Neuronal stem cell (in vitro differentiated cells): ENCODE measurements around the gene PTPRJ.

Experiments
- DNase-seq: peaks from one replicate; pipeline ENCODE4 v3.0.0-alpha.2; 2013; ENCODE audit warnings: low spot score
- H2AFZ ChIP-seq: one replicate; pipeline ENCODE4 v1.6.1; 2013; ENCODE audit warnings: mild to moderate bottlenecking, low read length, inconsistent platforms
- H2AK5ac ChIP-seq: 2 replicates; pipeline ENCODE4 v1.6.1; 2013; ENCODE audit warnings: low read depth, mild to moderate bottlenecking, inconsistent platforms, low read length, moderate library complexity, mixed read lengths
- H2BK120ac ChIP-seq: 2 replicates; pipeline ENCODE4 v1.6.1; 2013; ENCODE audit warnings: low read depth, mild to moderate bottlenecking, inconsistent platforms, low read length, moderate library complexity, mixed read lengths
- H2BK12ac ChIP-seq: one replicate; pipeline ENCODE4 v1.6.1; 2013; ENCODE audit warnings: low read length, inconsistent platforms
- H2BK15ac ChIP-seq: 2 replicates; pipeline ENCODE4 v1.6.1; 2013; ENCODE audit warnings: mild to moderate bottlenecking, low read length, inconsistent platforms, mixed read lengths
- H2BK5ac ChIP-seq: one replicate; pipeline ENCODE4 v1.6.1; 2013; ENCODE audit warnings: inconsistent platforms, mild to moderate bottlenecking, low read length, moderate library complexity
- H3K14ac ChIP-seq: one replicate; pipeline ENCODE4 v1.6.1; 2013; ENCODE audit warnings: low read length, inconsistent platforms
- H3K18ac ChIP-seq: 2 replicates; pipeline ENCODE4 v1.6.1; 2013; ENCODE audit warnings: low read length, inconsistent platforms
- H3K23ac ChIP-seq: 2 replicates; pipeline ENCODE4 v1.6.1; 2013; ENCODE audit warnings: low read depth, mild to moderate bottlenecking, mixed read lengths, low read length, inconsistent platforms; ENCODE audit not compliant: poor library complexity
- H3K27ac ChIP-seq: replicated peaks from 3 replicates; pipeline ENCODE4 v1.5.1; 2013; ENCODE audit warnings: low read length, inconsistent platforms
- H3K27me3 ChIP-seq, 3 experiments: 2 replicates each; pipeline ENCODE4 v1.6.1; 2013; ENCODE audit warnings: low read length in 3 of 3, mild to moderate bottlenecking in 2 of 3, inconsistent platforms in 1 of 3, low read depth in 1 of 3, mixed read lengths in 1 of 3, moderate library complexity in 1 of 3; ENCODE audit not compliant: control insufficient read depth in 3 of 3, insufficient read depth in 3 of 3
- H3K36me3 ChIP-seq, 2 donors: replicated peaks in 1 of 2; 2 replicates each; pipeline ENCODE4 v1.6.1; 2013; ENCODE audit warnings: low read length in 2 of 2; ENCODE audit not compliant: control insufficient read depth in 2 of 2, insufficient read depth in 2 of 2
- H3K4ac ChIP-seq: 2 replicates; pipeline ENCODE4 v1.6.1; 2013; ENCODE audit warnings: inconsistent platforms, mild to moderate bottlenecking, low read length, moderate library complexity
- H3K4me1 ChIP-seq, 2 donors: 1 replicate in 1 of 2; 2 replicates in 1 of 2; pipeline ENCODE4 v1.6.1; 2013; ENCODE audit warnings: low read length in 2 of 2, low read depth in 1 of 2; ENCODE audit not compliant: control insufficient read depth in 2 of 2, insufficient read depth in 1 of 2
- H3K4me2 ChIP-seq: one replicate; pipeline ENCODE4 v1.6.1; 2013; ENCODE audit warnings: mild to moderate bottlenecking, low read length, inconsistent platforms; ENCODE audit not compliant: insufficient read depth, poor library complexity, severe bottlenecking
- H3K4me3 ChIP-seq, 2 donors: 2 replicates each; pipeline ENCODE4 v1.5.1; 2013; ENCODE audit warnings: low read length in 2 of 2, mild to moderate bottlenecking in 2 of 2, inconsistent platforms in 1 of 2, moderate library complexity in 1 of 2
- H3K79me1 ChIP-seq: one replicate; pipeline ENCODE4 v1.6.1; 2013; ENCODE audit warnings: low read depth, mild to moderate bottlenecking, inconsistent platforms, low read length, moderate library complexity
- H3K9ac ChIP-seq: one replicate; pipeline ENCODE4 v1.6.1; 2013; ENCODE audit warnings: mild to moderate bottlenecking, low read depth, low read length, inconsistent platforms; ENCODE audit not compliant: poor library complexity
- H3K9me3 ChIP-seq, 2 donors: replicated peaks in 1 of 2; 2 replicates each; pipeline versions ENCODE3 to v1.6.1; 2013; ENCODE audit warnings: low read length in 2 of 2, mild to moderate bottlenecking in 2 of 2, inconsistent platforms in 1 of 2, low read depth in 1 of 2, mixed read lengths in 1 of 2, moderate library complexity in 1 of 2; ENCODE audit not compliant: control insufficient read depth in 2 of 2, insufficient read depth in 1 of 2
- H4K8ac ChIP-seq: one replicate; pipeline ENCODE4 v1.6.1; 2013; ENCODE audit warnings: low read depth, mild to moderate bottlenecking, inconsistent platforms, low read length, moderate library complexity
- H4K91ac ChIP-seq: one replicate; pipeline ENCODE4 v1.6.1; 2013; ENCODE audit warnings: low read length, low read depth, mild to moderate bottlenecking, inconsistent platforms; ENCODE audit not compliant: poor library complexity
- WGBS, 2 donors: extraction: QIAGEN DNeasy Blood & Tissue Kit; methylation state at CpG; one replicate each; pipeline ENCODE4 v1.1.7; 2013; ENCODE audit warnings: missing lambda C conversion rate in 2 of 2, mixed read lengths in 1 of 2; ENCODE audit not compliant: insufficient read length in 2 of 2, insufficient replicate concordance in 1 of 2; ENCODE audit errors: extremely low coverage in 2 of 2; 5-methylcytosine and 5-hydroxymethylcytosine counted together

PTPRJ gene

DNA sequence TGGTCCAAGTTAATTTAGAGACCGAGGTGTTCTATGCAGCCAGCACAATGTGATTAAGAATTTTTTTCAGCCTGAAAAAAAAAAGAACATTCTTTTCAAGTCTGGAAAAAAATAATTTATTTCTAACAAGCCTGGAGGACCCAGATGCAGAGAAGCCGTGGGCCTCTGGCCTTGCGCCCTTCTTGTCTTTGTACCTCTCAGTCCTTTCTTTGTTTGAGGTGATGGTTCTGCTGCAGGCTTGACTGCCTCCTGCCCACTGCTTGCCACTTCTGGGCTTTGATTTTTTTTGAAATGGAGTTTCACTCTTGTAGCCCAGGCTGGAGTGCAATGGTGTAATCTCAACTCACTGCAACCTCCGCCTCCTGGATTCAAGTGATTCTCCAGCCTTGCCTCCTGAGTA, 7.2 kb upstream of the PTPRJ start:
- Histone ChIP-seq H2AFZ (peak overlapping the region; percentile 21), H3K23ac (no peak overlapping the region), H3K36me3 (no peaks in the 10 kb centered on the region), H3K4me2 (no peak overlapping the region), H3K4me3 (no peak overlapping the region), H2BK5ac (no peak overlapping the region), H2BK120ac (no peak overlapping the region), H3K4me1 (peaks cover 16 to 18% of the 10 kb centered on the region in 2 donors), H3K79me1 (no peaks in the 10 kb centered on the region), H3K9me3 (no peaks in the 10 kb centered on the region), H2BK15ac (no peak overlapping the region), H2AK5ac (no peak overlapping the region), H3K27ac (peak overlapping the region; percentile 97), H3K14ac (no peak overlapping the region), H2BK12ac (no peak overlapping the region), H3K18ac (peak overlapping the region; percentile 11), H4K8ac (no peak overlapping the region), H3K9ac (no peak overlapping the region), H3K27me3 (no peaks in the 10 kb centered on the region), H3K4ac (no peak overlapping the region), H4K91ac (no peak overlapping the region)
- WGBS, 2 donors: no CpG with 5 or more reads among the region's 4 CpGs
- no peak for DNase-seq

DNA sequence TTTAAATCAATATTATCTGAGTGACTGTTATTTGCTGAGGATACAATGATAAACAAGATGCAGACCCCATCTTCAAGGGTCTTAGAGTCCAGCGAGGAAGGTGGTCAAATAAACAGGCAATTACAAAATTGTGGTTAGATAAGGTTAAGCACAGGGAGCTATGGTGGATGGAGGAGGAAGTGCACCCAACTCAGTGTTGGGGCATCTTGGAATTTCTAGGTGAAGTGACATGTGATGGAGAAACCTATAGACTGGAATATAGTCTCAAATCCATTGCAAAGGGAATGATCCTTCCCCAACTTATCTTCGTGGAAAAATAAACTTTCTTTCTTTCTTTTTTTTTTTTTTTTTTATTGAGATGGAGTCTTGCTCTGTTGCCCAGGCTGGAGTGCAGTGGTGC, 3.4 kb upstream of the PTPRJ start:
- H2AK5ac ChIP-seq: no peak overlapping the region
- H4K8ac ChIP-seq: no peak overlapping the region
- peaks cover 21 to 23% of the 10 kb centered on the region in 2 donors for H3K4me1 ChIP-seq
- H3K9me3 ChIP-seq: no peaks in the 10 kb centered on the region
- no peak overlapping the region for H2BK15ac ChIP-seq
- H3K18ac ChIP-seq: no peak overlapping the region
- H3K23ac ChIP-seq: no peak overlapping the region
- H4K91ac ChIP-seq: no peak overlapping the region
- no peak overlapping the region for H2BK120ac ChIP-seq
- no peak overlapping the region for H2BK5ac ChIP-seq
- no peak overlapping the region for H3K4ac ChIP-seq
- no peak overlapping the region for H3K14ac ChIP-seq
- H3K27me3 ChIP-seq: no peaks in the 10 kb centered on the region
- H2AFZ ChIP-seq: no peak overlapping the region
- no peak overlapping the region for H3K4me3 ChIP-seq
- no peak overlapping the region for H3K27ac ChIP-seq
- H3K36me3 ChIP-seq: no peaks in the 10 kb centered on the region
- no peaks in the 10 kb centered on the region for H3K79me1 ChIP-seq
- WGBS, 2 donors: no CpG with 5 or more reads among the region's 2 CpGs
- no peak overlapping the region for H3K4me2 ChIP-seq
- H2BK12ac ChIP-seq: no peak overlapping the region
- no peak for DNase-seq
- H3K9ac ChIP-seq: no peak overlapping the region

DNA sequence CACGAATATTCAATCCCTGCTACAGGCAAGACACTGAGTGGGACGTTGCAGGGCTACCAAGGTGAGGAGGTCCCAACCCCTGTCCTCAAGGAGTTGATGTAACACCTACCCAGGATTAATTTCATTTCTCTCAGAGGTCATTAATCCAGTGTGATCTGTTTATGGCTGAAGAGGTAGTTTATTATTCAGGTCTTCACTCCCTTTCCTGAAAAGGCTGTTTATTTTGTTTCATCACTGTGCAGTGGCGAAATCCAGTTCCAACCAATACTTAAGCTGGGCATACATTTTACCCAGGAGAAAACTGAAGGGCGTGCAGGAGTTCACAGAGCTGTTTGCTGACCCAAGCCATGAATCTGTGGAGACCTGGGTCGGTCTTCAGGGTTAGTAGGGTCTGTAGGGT, 2.7 kb upstream of the PTPRJ start:
- no peak overlapping the region for H3K4ac ChIP-seq
- no peak overlapping the region for H3K9ac ChIP-seq
- H2BK12ac ChIP-seq: no peak overlapping the region
- H2BK15ac ChIP-seq: no peak overlapping the region
- H3K9me3 ChIP-seq: no peaks in the 10 kb centered on the region
- H2AFZ ChIP-seq: no peak overlapping the region
- peaks cover 24 to 25% of the 10 kb centered on the region in 2 donors for H3K4me1 ChIP-seq
- no peak overlapping the region for H2BK120ac ChIP-seq
- H4K91ac ChIP-seq: no peak overlapping the region
- H2BK5ac ChIP-seq: no peak overlapping the region
- no peak overlapping the region for H2AK5ac ChIP-seq
- no peak overlapping the region for H3K14ac ChIP-seq
- no peaks in the 10 kb centered on the region for H3K79me1 ChIP-seq
- no peaks in the 10 kb centered on the region for H3K27me3 ChIP-seq
- no peak overlapping the region for H3K4me3 ChIP-seq
- H3K36me3 ChIP-seq: no peaks in the 10 kb centered on the region
- WGBS, 2 donors: no CpG with 5 or more reads among the region's 5 CpGs
- no peak overlapping the region for H3K18ac ChIP-seq
- no peak overlapping the region for H3K27ac ChIP-seq
- no peak for DNase-seq
- no peak overlapping the region for H3K23ac ChIP-seq
- no peak overlapping the region for H4K8ac ChIP-seq
- no peak overlapping the region for H3K4me2 ChIP-seq

DNA sequence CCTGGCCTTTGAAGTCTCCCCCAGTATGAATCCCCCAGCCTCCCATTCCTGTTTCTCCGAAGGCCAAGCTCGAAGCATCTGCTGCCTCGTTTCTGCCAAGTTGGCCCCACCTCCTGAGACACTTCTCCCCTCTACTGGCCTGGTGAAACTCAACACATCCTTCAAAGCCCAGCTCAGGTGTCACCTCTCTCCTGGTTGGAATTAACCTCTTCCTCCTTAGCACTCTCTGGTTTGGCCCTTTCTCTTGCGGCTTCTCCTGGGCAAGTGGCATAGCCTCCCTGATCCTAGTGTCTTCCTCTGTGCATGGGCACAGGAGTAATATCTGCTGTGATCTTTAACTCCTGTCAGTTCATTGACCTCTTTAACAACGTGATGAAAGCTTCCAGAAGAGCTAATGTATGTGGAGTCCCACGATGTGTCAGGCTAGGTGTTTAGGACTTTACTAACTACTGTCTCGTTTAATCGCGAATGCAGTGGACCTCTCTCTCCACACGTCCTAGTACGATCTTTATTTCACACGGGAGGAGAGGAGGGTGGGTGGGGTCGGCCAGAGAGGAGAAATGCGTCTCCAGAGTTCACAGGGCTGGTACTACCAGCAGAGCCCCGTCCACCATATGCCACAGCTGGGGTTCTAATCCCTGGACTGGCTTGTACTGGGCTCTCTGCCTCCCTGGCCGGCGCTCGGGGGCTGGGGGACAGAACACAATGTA, 826 bp upstream of the PTPRJ start:
- H3K36me3 ChIP-seq: peaks cover 0 to 1% of the 10 kb centered on the region in 2 donors
- peak overlapping the region; percentile 80 for H3K27ac ChIP-seq
- peak; percentile 18 for DNase-seq
- no peaks in the 10 kb centered on the region for H3K79me1 ChIP-seq
- peak overlapping the region; percentile 77 for H4K91ac ChIP-seq
- H3K23ac ChIP-seq: no peak overlapping the region
- no peak overlapping the region for H4K8ac ChIP-seq
- H3K4me3 ChIP-seq: peak overlapping the region; percentile 67 to 85
- peak overlapping the region; percentile 58 for H2AK5ac ChIP-seq
- no CpG with 5 or more reads among the region's 18 CpGs for WGBS, 2 donors
- no peaks in the 10 kb centered on the region for H3K27me3 ChIP-seq
- H3K4ac ChIP-seq: peak overlapping the region; percentile 24
- H2AFZ ChIP-seq: peak overlapping the region; percentile 96
- peak overlapping the region; percentile 80 for H2BK5ac ChIP-seq
- peak overlapping the region; percentile 80 for H2BK12ac ChIP-seq
- peak overlapping the region; percentile 92 for H3K14ac ChIP-seq
- H2BK120ac ChIP-seq: peak overlapping the region; percentile 95
- H3K9me3 ChIP-seq: no peaks in the 10 kb centered on the region
- peaks cover 16 to 19% of the 10 kb centered on the region in 2 donors for H3K4me1 ChIP-seq
- peak overlapping the region; percentile 100 for H3K18ac ChIP-seq
- peak overlapping the region; percentile 67 for H3K4me2 ChIP-seq
- H3K9ac ChIP-seq: peak overlapping the region; percentile 93
- peak overlapping the region; percentile 96 for H2BK15ac ChIP-seq
